Mesendoderm (in vitro differentiated cells): Measurements from ENCODE around the gene VOPP1.

Experiments
- DNase-seq: peaks from one replicate; pipeline ENCODE4 v3.0.0; 2013
- H2AK5ac ChIP-seq: 2 replicates; pipeline ENCODE4 v1.6.1; 2013; ENCODE audit warnings: low read length, inconsistent platforms
- H2BK120ac ChIP-seq: 2 replicates; pipeline ENCODE4 v1.6.1; 2013; ENCODE audit warnings: low read depth, mild to moderate bottlenecking, low read length, moderate library complexity, mixed read lengths
- H2BK15ac ChIP-seq: replicated peaks from 2 replicates; pipeline ENCODE4 v1.6.1; 2013; ENCODE audit warnings: low read depth, mild to moderate bottlenecking, moderate library complexity
- H2BK5ac ChIP-seq: 2 replicates; pipeline ENCODE4 v1.6.1; 2013; ENCODE audit warnings: low read length, inconsistent platforms
- H3K18ac ChIP-seq: 2 replicates; pipeline ENCODE4 v1.6.1; 2013; ENCODE audit warnings: mild to moderate bottlenecking, low read length, mixed read lengths
- H3K23ac ChIP-seq: one replicate; pipeline ENCODE4 v1.6.1; 2013; ENCODE audit warnings: low read length
- H3K27ac ChIP-seq: 2 replicates; pipeline ENCODE4 v1.5.1; 2013; ENCODE audit warnings: low read depth, mild to moderate bottlenecking, inconsistent platforms, low read length, moderate library complexity
- H3K27me3 ChIP-seq: 2 replicates; pipeline ENCODE4 v1.6.1; 2013; ENCODE audit warnings: low read length, control low read depth, mild to moderate bottlenecking, inconsistent platforms; ENCODE audit not compliant: insufficient read depth, poor library complexity
- H3K36me3 ChIP-seq: 2 replicates; pipeline ENCODE4 v1.6.1; 2013; ENCODE audit warnings: low read length, inconsistent platforms; ENCODE audit not compliant: control insufficient read depth, insufficient read depth
- H3K4ac ChIP-seq: one replicate; pipeline ENCODE4 v1.6.1; 2013; ENCODE audit warnings: low read depth, mild to moderate bottlenecking, low read length, moderate library complexity
- H3K4me1 ChIP-seq: 2 replicates; pipeline ENCODE4 v1.6.1; 2013; ENCODE audit warnings: low read depth, low read length, inconsistent platforms; ENCODE audit not compliant: control insufficient read depth
- H3K4me2 ChIP-seq: 2 replicates; pipeline ENCODE4 v1.6.1; 2013; ENCODE audit warnings: low read length
- H3K4me3 ChIP-seq: 2 replicates; pipeline ENCODE4 v1.5.1; 2013; ENCODE audit warnings: mild to moderate bottlenecking, low read length
- H3K56ac ChIP-seq: one replicate; pipeline ENCODE4 v1.6.1; 2013; ENCODE audit warnings: low read length
- H3K79me1 ChIP-seq: 2 replicates; pipeline ENCODE4 v1.6.1; 2013; ENCODE audit warnings: low read length, inconsistent platforms
- H3K79me2 ChIP-seq: 2 replicates; pipeline ENCODE4 v1.6.1; 2013; ENCODE audit warnings: mild to moderate bottlenecking, low read length; ENCODE audit not compliant: control insufficient read depth, insufficient read depth
- H3K9ac ChIP-seq: 2 replicates; pipeline ENCODE4 v1.6.1; 2013; ENCODE audit warnings: low read length, inconsistent platforms
- H4K5ac ChIP-seq: one replicate; pipeline ENCODE4 v1.6.1; 2013; ENCODE audit warnings: low read length
- H4K8ac ChIP-seq: one replicate; pipeline ENCODE4 v1.6.1; 2013; ENCODE audit warnings: low read depth, mild to moderate bottlenecking, control low read depth, low read length, moderate library complexity
- WGBS: extraction: QIAGEN DNeasy Blood & Tissue Kit; methylation state at CpG from one replicate; pipeline ENCODE4 v1.1.7; 2013; ENCODE audit warnings: low lambda C conversion rate, missing lambda C conversion rate; ENCODE audit not compliant: insufficient coverage; ENCODE audit errors: extremely low coverage; 5-methylcytosine and 5-hydroxymethylcytosine counted together

The VOPP1 gene

GRCh38 chr7:55486991-55487390 lies 85.3 kb downstream of the VOPP1 start:
- Histone ChIP-seq H3K4me2 (no peak overlapping the region), H2BK15ac (no peak overlapping the region), H3K4ac (no peak overlapping the region), H2BK120ac (no peak overlapping the region), H4K8ac (no peak overlapping the region), H3K79me2 (no peaks in the 10 kb centered on the region), H3K23ac (no peak overlapping the region), H3K27ac (no peak overlapping the region), H4K5ac (no peak overlapping the region), H3K79me1 (no peaks in the 10 kb centered on the region), H3K18ac (no peak overlapping the region), H3K4me3 (no peak overlapping the region), H3K36me3 (no peaks in the 10 kb centered on the region), H3K4me1 (no peaks in the 10 kb centered on the region), H3K56ac (no peak overlapping the region), H2AK5ac (no peak overlapping the region), H2BK5ac (no peak overlapping the region), H3K9ac (no peak overlapping the region), H3K27me3 (no peaks in the 10 kb centered on the region)
- no peak for DNase-seq
- WGBS: no CpG with 5 or more reads among the region's 7 CpGs

GRCh38 chr7:55486192-55486590 lies 86.1 kb downstream of the VOPP1 start:
- no peaks in the 10 kb centered on the region for H3K27me3 ChIP-seq

GRCh38 chr7:55485501-55486191 lies 86.7 kb downstream of the VOPP1 start:
- Histone ChIP-seq H3K27me3 (no peaks in the 10 kb centered on the region), H3K79me2 (no peaks in the 10 kb centered on the region), H4K8ac (no peak overlapping the region), H3K4me3 (no peak overlapping the region), H2BK120ac (no peak overlapping the region), H3K4ac (no peak overlapping the region), H3K36me3 (no peaks in the 10 kb centered on the region), H2AK5ac (no peak overlapping the region), H3K56ac (no peak overlapping the region), H3K27ac (no peak overlapping the region), H2BK15ac (no peak overlapping the region), H3K4me2 (no peak overlapping the region), H3K18ac (no peak overlapping the region), H2BK5ac (no peak overlapping the region), H3K79me1 (no peaks in the 10 kb centered on the region), H3K9ac (no peak overlapping the region), H3K23ac (no peak overlapping the region), H4K5ac (no peak overlapping the region), H3K4me1 (no peaks in the 10 kb centered on the region)
- WGBS: no CpG with 5 or more reads among the region's 28 CpGs
- no peak for DNase-seq

More at GRCh38 chr7:55486192-55486590, 86.1 kb downstream of the VOPP1 start:
- Histone ChIP-seq H3K23ac (no peak overlapping the region), H3K36me3 (no peaks in the 10 kb centered on the region), H2BK120ac (no peak overlapping the region), H4K5ac (no peak overlapping the region), H3K79me1 (no peaks in the 10 kb centered on the region), H3K27ac (no peak overlapping the region), H3K4me2 (no peak overlapping the region), H3K4me1 (no peaks in the 10 kb centered on the region), H3K56ac (no peak overlapping the region), H2BK5ac (no peak overlapping the region), H3K4ac (no peak overlapping the region), H2BK15ac (no peak overlapping the region), H2AK5ac (no peak overlapping the region), H3K18ac (no peak overlapping the region), H3K9ac (no peak overlapping the region), H3K79me2 (no peaks in the 10 kb centered on the region), H3K4me3 (no peak overlapping the region), H4K8ac (no peak overlapping the region)
- no CpG with 5 or more reads among the region's 5 CpGs for WGBS
- DNase-seq: no peak

GRCh38 chr7:55484834-55485233 lies 87.5 kb downstream of the VOPP1 start:
- no peak overlapping the region for H3K4me2 ChIP-seq
- no peak overlapping the region for H3K4me3 ChIP-seq
- H3K36me3 ChIP-seq: no peaks in the 10 kb centered on the region
- H2BK120ac ChIP-seq: no peak overlapping the region
- no peak overlapping the region for H3K23ac ChIP-seq
- H3K79me2 ChIP-seq: no peaks in the 10 kb centered on the region
- no peak overlapping the region for H3K18ac ChIP-seq
- no peak overlapping the region for H4K5ac ChIP-seq
- no peak overlapping the region for H2BK5ac ChIP-seq
- no peaks in the 10 kb centered on the region for H3K79me1 ChIP-seq
- H3K27me3 ChIP-seq: no peaks in the 10 kb centered on the region
- H3K9ac ChIP-seq: no peak overlapping the region
- H4K8ac ChIP-seq: no peak overlapping the region
- no peak for DNase-seq
- H3K4me1 ChIP-seq: no peaks in the 10 kb centered on the region
- no CpG with 5 or more reads among the region's 6 CpGs for WGBS
- no peak overlapping the region for H3K27ac ChIP-seq
- no peak overlapping the region for H2BK15ac ChIP-seq
- H3K4ac ChIP-seq: no peak overlapping the region
- H2AK5ac ChIP-seq: no peak overlapping the region
- no peak overlapping the region for H3K56ac ChIP-seq

GRCh38 chr7:55484241-55484640 lies 88.1 kb downstream of the VOPP1 start:
- Histone ChIP-seq H4K8ac (no peak overlapping the region), H3K9ac (no peak overlapping the region), H3K56ac (no peak overlapping the region), H3K4me2 (no peak overlapping the region), H3K27ac (no peak overlapping the region), H4K5ac (no peak overlapping the region), H2BK5ac (no peak overlapping the region), H3K18ac (no peak overlapping the region), H2AK5ac (no peak overlapping the region), H3K4ac (no peak overlapping the region), H3K4me1 (no peaks in the 10 kb centered on the region), H3K79me1 (no peaks in the 10 kb centered on the region), H3K79me2 (no peaks in the 10 kb centered on the region), H2BK15ac (no peak overlapping the region), H3K23ac (no peak overlapping the region), H3K4me3 (no peak overlapping the region), H2BK120ac (no peak overlapping the region), H3K36me3 (no peaks in the 10 kb centered on the region), H3K27me3 (no peaks in the 10 kb centered on the region)
- DNase-seq: no peak
- WGBS: no CpG with 5 or more reads among the region's 5 CpGs

- Histone ChIP-seq H3K9ac (no peak overlapping the region), H3K36me3 (no peaks in the 10 kb centered on the region), H3K4me2 (no peak overlapping the region), H2AK5ac (no peak overlapping the region), H4K5ac (no peak overlapping the region), H3K4me1 (no peaks in the 10 kb centered on the region), H3K4ac (no peak overlapping the region), H3K79me1 (no peaks in the 10 kb centered on the region), H3K27me3 (no peaks in the 10 kb centered on the region), H3K4me3 (no peak overlapping the region), H3K18ac (no peak overlapping the region), H3K27ac (no peak overlapping the region), H2BK120ac (no peak overlapping the region), H3K79me2 (no peaks in the 10 kb centered on the region), H3K56ac (no peak overlapping the region), H2BK15ac (no peak overlapping the region), H2BK5ac (no peak overlapping the region), H3K23ac (no peak overlapping the region), H4K8ac (no peak overlapping the region)
- no CpG with 5 or more reads among the region's 6 CpGs for WGBS
- no peak for DNase-seq
These were observed 89.3 kb downstream of the VOPP1 start for GRCh38 chr7:55483046-55483445.
